ENCODE data around the gene CTTNBP2NL.
"Not testable (repeated sequence)": the region's sequence is repeated elsewhere in the genome, so short reads cannot be mapped to it uniquely, and the experiment has no call there.

Gene CTTNBP2NL

GRCh38 chr1:112431038-112431437, 35.0 kb downstream of the CTTNBP2NL start:
- DNase-seq, result no peak

GRCh38 chr1:112435448-112435847, 39.4 kb downstream of the CTTNBP2NL start:
- DNase-seq, result no peak

DNA sequence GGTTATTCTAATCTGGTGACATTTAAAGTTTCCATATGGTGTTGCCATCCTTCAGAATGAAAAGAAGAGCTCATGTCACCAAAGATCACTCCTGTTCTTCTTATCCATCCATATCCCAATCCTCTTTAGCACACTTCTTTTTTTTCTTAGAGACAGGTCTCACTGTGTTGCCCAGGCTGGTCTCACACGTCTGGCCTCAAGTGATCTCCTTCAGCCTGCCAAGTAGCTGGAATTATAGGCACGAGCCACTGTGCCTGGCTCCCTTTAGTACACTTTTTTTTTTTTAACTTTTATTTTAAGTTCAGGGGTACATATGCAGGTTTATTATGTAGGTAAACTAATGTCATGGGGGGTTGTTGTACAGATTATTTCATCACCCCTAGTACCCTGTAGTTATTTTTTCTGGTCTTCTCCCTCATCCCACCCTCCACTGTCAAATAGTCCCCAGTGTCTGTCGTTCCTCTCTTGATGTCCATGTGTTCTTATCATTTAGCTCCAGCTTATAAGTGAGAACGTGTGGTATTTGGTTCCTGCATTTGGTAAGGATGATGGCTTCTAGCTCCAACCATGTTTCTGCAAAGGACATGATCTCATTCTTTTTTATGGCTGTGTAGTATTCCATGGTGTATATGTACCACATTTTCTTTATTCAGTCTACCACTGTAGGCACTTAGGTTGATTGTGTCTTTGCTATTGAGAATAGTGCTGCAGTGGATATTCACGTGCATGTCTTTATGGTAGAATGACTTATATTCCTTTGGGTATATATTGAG, 40.6 kb downstream of the CTTNBP2NL start:
- DNase-seq, result no peak

DNA sequence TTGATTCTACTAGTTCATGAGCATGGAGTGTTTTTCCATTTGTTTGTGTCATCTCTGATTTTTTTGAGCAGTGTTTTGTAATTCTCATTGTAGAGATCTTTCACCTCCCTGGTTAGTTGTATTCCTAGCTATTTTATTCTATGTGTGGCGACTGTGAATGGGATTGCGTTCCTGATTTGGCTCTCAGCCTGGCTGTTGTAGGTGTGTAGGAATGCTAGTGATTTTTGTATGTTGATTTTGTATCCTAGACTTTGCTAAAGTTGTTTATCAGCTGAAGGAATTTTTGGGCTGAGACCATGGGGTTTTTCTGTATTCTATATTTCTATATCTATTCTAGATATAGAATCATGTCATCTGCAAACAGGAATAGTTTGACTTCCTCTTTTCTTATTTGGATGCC, 42.1 kb downstream of the CTTNBP2NL start:
- not testable (repeated sequence) for DNase-seq

GRCh38 chr1:112439592-112439991, 43.6 kb downstream of the CTTNBP2NL start:
- no peak for DNase-seq

DNA sequence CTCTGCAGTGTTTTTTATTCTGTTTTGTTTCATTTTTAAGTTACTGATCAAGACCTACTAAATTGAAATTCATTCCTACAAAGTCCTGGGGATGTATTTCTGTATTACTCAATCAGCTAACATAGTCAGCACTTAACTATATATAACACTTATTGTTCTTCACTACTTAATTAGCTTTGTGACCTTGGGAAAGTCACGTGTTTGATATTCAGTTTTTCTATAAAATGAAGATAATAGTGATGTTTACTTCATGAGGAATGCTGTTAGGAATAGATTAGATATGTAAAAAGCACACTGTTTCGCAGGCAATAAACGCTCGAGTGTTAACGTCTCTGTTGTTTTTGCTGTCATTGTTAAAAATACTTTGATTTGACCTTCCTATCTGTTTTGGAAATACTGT, 44.6 kb downstream of the CTTNBP2NL start:
- no peak for DNase-seq

DNA sequence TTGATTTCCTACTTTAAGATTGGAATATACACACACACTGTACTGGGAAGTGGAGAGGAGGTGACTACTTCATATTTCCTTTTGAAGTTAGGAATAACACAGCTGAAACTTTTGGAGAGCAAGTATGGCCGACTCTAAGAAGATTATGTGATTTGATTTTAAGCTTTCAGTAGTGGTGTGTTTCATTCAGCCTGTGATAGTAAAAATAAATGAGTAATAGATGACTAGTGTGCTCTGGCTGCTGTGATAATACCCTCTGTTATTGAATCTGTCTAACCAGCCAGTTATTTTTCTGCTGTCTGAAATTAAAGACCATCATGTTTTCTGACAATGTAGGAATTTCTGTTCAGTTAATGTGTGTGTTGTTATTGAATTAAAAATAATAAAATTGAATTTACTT, 48.3 kb downstream of the CTTNBP2NL start:
- no peak for DNase-seq

- DNase-seq, result no peak
Measured at GRCh38 chr1:112445596-112445995, 49.6 kb downstream of the CTTNBP2NL start.

DNA sequence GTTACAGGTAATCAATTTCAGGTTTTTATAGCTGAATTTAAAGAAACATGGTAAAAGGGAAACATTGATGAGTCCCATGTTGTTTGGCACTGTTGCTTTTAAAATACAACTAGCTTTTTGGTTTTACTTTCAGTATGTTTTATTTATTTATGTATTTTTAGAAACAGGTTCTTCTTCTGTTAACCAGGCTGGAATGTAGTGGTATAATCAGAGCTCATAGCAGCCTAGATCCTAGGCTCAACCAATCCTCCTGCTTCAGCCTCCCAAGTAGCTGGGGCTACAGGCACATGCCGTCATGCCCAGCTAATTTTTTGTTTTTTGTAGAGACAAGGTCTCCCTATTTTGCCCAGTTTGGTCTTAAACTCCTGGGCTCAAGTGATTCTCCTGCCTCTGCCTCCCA, 50.4 kb downstream of the CTTNBP2NL start:
- DNase-seq, result no peak

DNA sequence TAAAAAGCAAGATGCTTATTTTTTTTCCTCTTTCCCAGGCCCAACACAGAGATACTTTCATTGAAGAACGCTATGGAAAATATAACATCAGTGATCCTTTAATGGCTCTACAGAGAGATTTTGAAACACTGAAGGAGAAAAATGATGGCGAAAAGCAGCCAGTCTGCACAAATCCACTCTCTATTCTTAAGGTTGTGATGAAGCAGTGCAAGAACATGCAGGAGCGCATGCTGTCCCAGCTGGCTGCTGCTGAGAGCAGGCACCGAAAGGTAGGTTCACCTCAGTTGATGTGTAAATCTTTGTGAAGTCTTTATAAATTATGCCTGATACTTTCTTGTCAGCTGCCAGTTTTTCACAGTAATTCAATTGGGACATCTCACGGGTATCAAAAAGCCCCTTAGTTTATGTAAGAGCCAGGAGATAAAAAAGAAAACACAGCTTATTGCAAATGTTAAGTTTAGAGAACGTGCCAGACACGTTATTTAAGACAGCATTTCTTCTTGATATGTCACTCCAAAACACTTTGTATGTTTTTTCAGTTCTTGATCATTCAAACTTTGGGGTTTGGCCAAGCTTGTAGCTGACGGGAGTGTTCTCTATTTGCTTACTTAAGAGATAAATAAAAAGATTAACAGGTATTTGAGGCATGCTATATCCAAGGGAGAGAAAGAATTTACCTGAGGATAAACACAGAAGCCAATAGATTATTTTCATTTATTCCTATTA, 53.1 kb downstream of the CTTNBP2NL start:
- DNase-seq, result no peak

GRCh38 chr1:112449630-112449983, 53.6 kb downstream of the CTTNBP2NL start:
- DNase-seq, result no peak

DNA sequence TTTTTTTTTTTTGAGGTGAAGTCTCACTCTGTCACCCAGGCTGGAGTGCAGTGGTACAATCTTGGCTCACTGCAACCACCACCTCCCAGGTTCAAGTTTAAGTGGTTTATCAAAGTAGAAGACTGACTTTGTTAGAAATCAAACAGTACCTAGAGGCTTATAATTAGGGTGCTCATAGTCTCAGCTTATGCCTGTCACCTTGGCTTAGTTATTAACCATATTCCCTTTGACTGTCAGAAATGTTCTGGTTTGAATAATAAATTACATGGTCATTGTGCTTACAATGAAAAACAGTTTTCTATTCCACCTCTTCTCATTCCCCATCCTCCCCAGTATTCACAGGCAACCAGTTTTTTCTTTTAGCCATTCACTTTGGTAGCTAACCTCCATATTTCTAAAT, 54.8 kb downstream of the CTTNBP2NL start:
- DNase-seq, result no peak

GRCh38 chr1:112451301-112451700, 55.3 kb downstream of the CTTNBP2NL start:
- DNase-seq, result not testable (repeated sequence)

DNA sequence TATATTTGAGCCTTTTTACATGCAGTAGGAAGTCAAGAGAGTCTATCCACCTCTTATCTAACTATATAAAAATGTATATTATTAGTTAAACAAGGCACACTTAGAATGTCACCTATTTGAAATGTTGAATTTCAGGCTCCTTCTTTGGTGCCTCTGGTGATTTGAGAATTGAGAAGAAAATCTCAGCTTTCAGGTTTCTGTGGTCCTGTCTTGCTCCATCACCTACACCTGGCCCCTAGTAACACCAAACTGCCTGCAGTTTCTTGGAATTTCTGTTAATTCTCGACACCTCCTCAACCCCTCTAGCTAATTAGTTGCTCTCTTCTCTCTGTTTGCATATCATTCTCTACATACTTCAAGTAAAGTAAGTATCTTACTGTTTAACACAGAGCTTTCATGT, 57.9 kb downstream of the CTTNBP2NL start:
- no peak for DNase-seq

- DNase-seq, result no peak
Measured at GRCh38 chr1:112454316-112454715, 58.3 kb downstream of the CTTNBP2NL start.

GRCh38 chr1:112457241-112457640, 61.2 kb downstream of the CTTNBP2NL start:
- DNase-seq, result no peak

GRCh38 chr1:112457955-112458354, 61.9 kb downstream of the CTTNBP2NL start:
- no peak for DNase-seq

- DNase-seq, result no peak
Measured at GRCh38 chr1:112458756-112459155, 62.7 kb downstream of the CTTNBP2NL start.

DNA sequence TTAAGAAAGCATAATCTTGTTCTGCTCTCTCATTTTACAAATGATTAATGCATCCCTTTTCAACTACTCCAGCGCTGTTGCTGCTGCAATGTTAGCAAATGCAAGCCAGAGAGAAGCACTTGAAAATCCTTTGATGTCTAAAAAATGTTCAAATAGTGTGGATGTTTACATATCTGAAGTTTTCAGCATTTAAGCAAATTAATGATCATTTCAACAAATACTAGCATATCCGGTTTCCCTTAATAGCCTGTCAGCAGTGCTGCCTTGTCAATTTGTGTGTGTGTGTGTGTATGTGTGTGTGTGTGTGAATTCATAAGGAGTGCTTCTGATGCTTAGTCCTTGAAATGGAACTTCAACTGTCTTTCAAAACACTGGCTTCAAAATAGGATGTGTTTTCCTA, 64.6 kb downstream of the CTTNBP2NL start:
- DNase-seq, result no peak

DNA sequence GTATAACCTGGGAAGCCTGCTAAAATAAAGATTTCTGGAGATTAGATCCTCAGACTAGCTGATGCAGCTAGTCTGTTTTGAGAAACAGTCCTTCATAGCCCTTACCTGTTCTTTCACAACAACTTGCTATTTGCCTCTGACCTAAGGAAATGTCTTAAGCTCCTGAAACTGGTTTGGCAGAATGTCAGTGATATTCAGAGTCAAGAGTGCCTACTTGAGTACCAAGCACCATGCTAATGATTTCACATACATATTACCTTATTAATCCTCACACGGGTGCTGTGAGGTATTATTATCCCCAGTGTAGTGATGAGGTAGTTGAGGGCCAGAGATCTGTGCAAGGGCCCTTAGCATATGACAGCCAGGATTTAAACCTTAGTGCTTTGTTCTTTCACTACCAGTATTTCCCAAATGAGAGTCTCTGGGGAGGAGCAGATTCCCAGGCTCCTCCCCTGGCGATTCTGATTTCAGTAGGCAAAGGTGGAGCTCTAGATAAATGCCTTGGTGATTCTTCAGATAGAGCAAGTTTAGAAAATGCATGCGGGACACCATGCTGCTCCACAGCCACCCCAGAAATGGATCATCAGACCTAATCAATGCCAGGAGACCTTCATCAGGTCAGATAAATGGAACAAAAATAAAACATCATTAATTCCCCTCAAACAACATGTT, 65.3 kb downstream of the CTTNBP2NL start:
- DNase-seq, result no peak

DNA sequence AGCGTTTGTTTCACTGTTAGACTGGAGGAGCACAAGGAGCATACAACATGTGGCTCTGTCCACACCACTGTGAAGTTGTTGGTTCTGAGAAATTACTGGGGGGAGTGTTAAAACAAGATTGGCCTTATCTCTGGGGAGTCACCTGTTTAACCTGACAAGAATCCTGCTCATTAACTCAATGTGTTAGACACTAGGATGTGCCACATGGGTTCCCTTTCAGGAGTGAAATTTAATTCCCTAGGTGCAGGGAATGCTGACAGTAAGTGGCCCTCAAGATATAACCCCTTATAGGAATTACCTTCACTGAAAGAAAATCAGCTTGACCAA, 66.9 kb downstream of the CTTNBP2NL start:
- DNase-seq, result no peak

- DNase-seq, result no peak
Measured at GRCh38 chr1:112464501-112464900, 68.5 kb downstream of the CTTNBP2NL start.

GRCh38 chr1:112465122-112465521, 69.1 kb downstream of the CTTNBP2NL start:
- no peak for DNase-seq

GRCh38 chr1:112466078-112466660, 70.2 kb downstream of the CTTNBP2NL start:
- DNase-seq, result peak; percentile 89 to 91

Measured in stimulated activated CD4-positive, alpha-beta T cell treated with anti-CD3 and anti-CD28 coated beads, Interleukin-2, amount 100 ng/mL, for 48 hours (primary cell).